Right cardiac atrium (tissue), 5 donors: ENCODE results near the gene CMSS1. TPM values are rescaled to one million over a fixed set of nuclear protein-coding genes. Genes with fewer than 3 reads are reported as not detected.

ENCODE experiments used
- ATAC-seq, 2 donors: fragments of 200-7000 bp; cut with Tn5 transposase; one replicate each; pipeline versions ENCODE4 v1.8.0 to v1.9.1; 2020; ENCODE audit warnings: moderate library complexity in 2 of 2, mild to moderate bottlenecking in 1 of 2
- DNase-seq, 3 donors: peaks; one replicate each; pipeline ENCODE4 v3.0.0-alpha.2; 2020
- H3K27ac ChIP-seq: one replicate; pipeline ENCODE4 v1.5.1; 2013; ENCODE audit warnings: mild to moderate bottlenecking, low read length, control low read depth, moderate library complexity
- H3K27me3 ChIP-seq: one replicate; pipeline ENCODE4 v1.6.1; 2013; ENCODE audit not compliant: control insufficient read depth, insufficient read depth
- H3K4me1 ChIP-seq: one replicate; pipeline ENCODE4 v1.6.1; 2013; ENCODE audit warnings: low read length; ENCODE audit not compliant: control insufficient read depth, insufficient read depth
- H3K4me3 ChIP-seq: one replicate; pipeline ENCODE4 v1.5.1; 2013; ENCODE audit warnings: low read length, control low read depth
- H3K9me3 ChIP-seq: one replicate; pipeline ENCODE4 v1.6.1; 2013; ENCODE audit warnings: low read length; ENCODE audit not compliant: control insufficient read depth
- WGBS: extraction: QIAGEN DNeasy Blood & Tissue Kit; methylation state at CpG from one replicate; pipeline ENCODE4 v1.1.7; 2013; 5-methylcytosine and 5-hydroxymethylcytosine counted together
- intact Hi-C, 4 donors: fragments of 100-400 bp; cut with DNase I; formaldehyde crosslinking; loops; one replicate each; pipeline versions ENCODE4 v1.11.0 to v1.14.0; 2022 to 2023
- polyA plus RNA-seq: library from polyadenylated mRNA; stranded (reverse); fragments of 200-250 nt; gene quantifications from one replicate; pipeline ENCODE4 v1.2.3, GENCODE V29; 2013
- total RNA-seq, 4 donors: library from RNA; stranded (reverse); fragmentation: NEBNext Ultra II Directional; extraction: Animal tissue kit (Norgen Biotek cat#: 25700); gene quantifications; one replicate each; pipeline ENCODE4 v1.2.1, GENCODE V29; 2021
- donor health status: healthy with polysubstance abuse.
- donor health status: DM: no; HTN: yes; CAD: no.
- donor health status: DM: no; HTN: no; CAD: no.
- donor health status: DM: no; HTN: yes; CAD: no; lungs with severe emphysema.
- donor health status: DM: yes; HTN: yes; CAD: no.

The CMSS1 gene
- total and polyA plus RNA-seq, 5 donors, result 18.9 to 33.8 (median 26.6) TPM

- ATAC-seq, result no peak
- no peak overlapping the region for H3K4me3 ChIP-seq
- no peak for DNase-seq
- H3K27ac ChIP-seq, result no peak overlapping the region
- intact Hi-C loops, result no loop called here
- no peaks in the 10 kb centered on the region for H3K27me3 ChIP-seq
- H3K4me1 ChIP-seq, result peaks cover 9% of the 10 kb centered on the region
- no peaks in the 10 kb centered on the region for H3K9me3 ChIP-seq
These were observed 337.5 kb downstream of the CMSS1 start for GRCh38 chr3:100155128-100155527.

- no peak overlapping the region for H3K27ac ChIP-seq
- H3K9me3 ChIP-seq, result no peaks in the 10 kb centered on the region
- no peaks in the 10 kb centered on the region for H3K27me3 ChIP-seq
- DNase-seq (no peak), ATAC-seq (no peak)
- H3K4me1 ChIP-seq, result peaks cover 9% of the 10 kb centered on the region
- intact Hi-C loops, result no loop called here
- no peak overlapping the region for H3K4me3 ChIP-seq
These were observed 337.9 kb downstream of the CMSS1 start for GRCh38 chr3:100155590-100155989.

- intact Hi-C loops, result no loop called here
- DNase-seq (no peak), ATAC-seq (peak in 1 of 2 donors; percentile 31)
- peaks cover 2% of the 10 kb centered on the region for H3K4me1 ChIP-seq
- H3K27ac ChIP-seq, result peak overlapping the region; percentile 36
- 51% methylated on average over 2 of the region's 2 CpGs for whole genome bisulfite sequencing
- no peaks in the 10 kb centered on the region for H3K27me3 ChIP-seq
- H3K9me3 ChIP-seq, result no peaks in the 10 kb centered on the region
- no peak overlapping the region for H3K4me3 ChIP-seq
These were observed 340.0 kb downstream of the CMSS1 start for GRCh38 chr3:100157685-100158084.

DNA sequence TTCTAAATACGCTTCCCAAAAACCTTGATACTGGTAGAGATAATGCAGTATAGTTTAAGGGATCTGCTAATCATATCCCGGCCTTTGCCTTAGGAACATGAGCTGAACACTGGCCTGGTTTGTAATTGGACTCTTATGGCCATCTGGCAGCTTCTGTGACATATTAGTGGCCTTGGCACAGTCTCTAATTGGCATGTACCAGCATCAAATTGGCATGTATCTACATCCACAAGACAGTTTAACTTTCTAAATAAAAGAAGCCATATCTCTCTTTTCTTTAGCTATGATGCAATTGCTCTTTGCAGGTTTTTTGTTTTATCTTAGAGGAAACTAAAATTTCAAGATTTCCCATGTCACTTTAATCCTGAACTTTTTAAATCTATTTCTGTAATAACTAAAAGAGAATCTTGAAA is 341.3 kb downstream of the CMSS1 start:
- no peak overlapping the region for H3K4me3 ChIP-seq
- DNase-seq (no peak), ATAC-seq (peak; percentile 53 to 80)
- H3K27me3 ChIP-seq, result no peaks in the 10 kb centered on the region
- no peaks in the 10 kb centered on the region for H3K9me3 ChIP-seq
- H3K4me1 ChIP-seq, result peaks cover 2% of the 10 kb centered on the region
- H3K27ac ChIP-seq, result peak overlapping the region; percentile 30
- intact Hi-C loops, result no loop called here
- 39% methylated on average over 2 of the region's 2 CpGs for WGBS

- H3K4me1 ChIP-seq, result peaks cover 2% of the 10 kb centered on the region
- no peaks in the 10 kb centered on the region for H3K27me3 ChIP-seq
- ATAC-seq (no peak), DNase-seq (no peak)
- H3K9me3 ChIP-seq, result no peaks in the 10 kb centered on the region
- intact Hi-C loops, result loop anchor here in 1 of 4 donors (10.0 kb wide), 1 partner anchor 95 kb away; no protein-coding TSS in a partner anchor
- H3K27ac ChIP-seq, result no peak overlapping the region
- no peak overlapping the region for H3K4me3 ChIP-seq
- WGBS, result 33% methylated on average over 4 of the region's 4 CpGs
These were observed 341.9 kb downstream of the CMSS1 start for GRCh38 chr3:100159331-100160153.

GRCh38 chr3:100160521-100160920 is 342.9 kb downstream of the CMSS1 start:
- DNase-seq (no peak), ATAC-seq (no peak)
- Histone ChIP-seq H3K4me3 (no peak overlapping the region), H3K9me3 (no peaks in the 10 kb centered on the region), H3K4me1 (peaks cover 2% of the 10 kb centered on the region), H3K27me3 (no peaks in the 10 kb centered on the region), H3K27ac (no peak overlapping the region)
- WGBS, result 80% methylated on average over 2 of the region's 2 CpGs
- intact Hi-C loops, result loop anchor here in 1 of 4 donors (10.0 kb wide), 1 partner anchor 94 kb away; no protein-coding TSS in a partner anchor

- H3K4me3 ChIP-seq, result no peak overlapping the region
- no peaks in the 10 kb centered on the region for H3K9me3 ChIP-seq
- no peaks in the 10 kb centered on the region for H3K27me3 ChIP-seq
- ATAC-seq (peak; percentile 36 to 70), DNase-seq (no peak)
- intact Hi-C loops, result loop anchor here in 1 of 4 donors (10.0 kb wide), 1 partner anchor 91 kb away; no protein-coding TSS in a partner anchor
- WGBS, result 48% methylated on average over 2 of the region's 2 CpGs
- H3K27ac ChIP-seq, result no peak overlapping the region
- H3K4me1 ChIP-seq, result peaks cover 4% of the 10 kb centered on the region
These were observed 346.1 kb downstream of the CMSS1 start for GRCh38 chr3:100163787-100164186.

DNA sequence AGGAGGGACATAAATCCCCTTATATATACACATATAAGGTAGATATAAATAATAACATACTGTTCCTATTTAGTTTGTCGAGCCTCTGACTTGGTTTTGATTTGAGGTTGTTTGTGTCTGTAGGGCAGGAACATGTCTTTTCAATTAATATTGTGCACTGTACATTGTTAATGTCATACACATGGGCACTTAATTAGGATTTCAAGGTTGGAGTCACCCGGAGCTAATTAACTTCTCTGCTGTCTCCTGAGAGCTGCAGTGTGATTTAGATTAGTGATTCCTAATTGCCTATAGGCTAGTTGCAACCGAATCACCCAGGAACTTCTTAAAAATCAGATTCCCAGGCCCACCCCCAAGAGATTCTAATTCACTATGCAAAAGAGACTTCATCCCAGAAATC is 347.1 kb downstream of the CMSS1 start:
- Histone ChIP-seq H3K4me3 (no peak overlapping the region), H3K27ac (no peak overlapping the region), H3K27me3 (no peaks in the 10 kb centered on the region), H3K9me3 (no peaks in the 10 kb centered on the region), H3K4me1 (peaks cover 4% of the 10 kb centered on the region)
- no peak for DNase-seq
- WGBS, result 74% methylated on average over 3 of the region's 3 CpGs
- ATAC-seq, result no peak
- intact Hi-C loops, result loop anchor here in 1 of 4 donors (10.0 kb wide), 1 partner anchor 90 kb away; no protein-coding TSS in a partner anchor

- DNase-seq (no peak), ATAC-seq (no peak)
- H3K27me3 ChIP-seq, result no peaks in the 10 kb centered on the region
- no peak overlapping the region for H3K4me3 ChIP-seq
- no peak overlapping the region for H3K27ac ChIP-seq
- no peaks in the 10 kb centered on the region for H3K9me3 ChIP-seq
- intact Hi-C loops, result loop anchor here in 1 of 4 donors (10.0 kb wide), 1 partner anchor 89 kb away; no protein-coding TSS in a partner anchor
- WGBS, result 90% methylated on average over 2 of the region's 2 CpGs
- peaks cover 1% of the 10 kb centered on the region for H3K4me1 ChIP-seq
These were observed 348.4 kb downstream of the CMSS1 start for GRCh38 chr3:100165926-100166550.

DNA sequence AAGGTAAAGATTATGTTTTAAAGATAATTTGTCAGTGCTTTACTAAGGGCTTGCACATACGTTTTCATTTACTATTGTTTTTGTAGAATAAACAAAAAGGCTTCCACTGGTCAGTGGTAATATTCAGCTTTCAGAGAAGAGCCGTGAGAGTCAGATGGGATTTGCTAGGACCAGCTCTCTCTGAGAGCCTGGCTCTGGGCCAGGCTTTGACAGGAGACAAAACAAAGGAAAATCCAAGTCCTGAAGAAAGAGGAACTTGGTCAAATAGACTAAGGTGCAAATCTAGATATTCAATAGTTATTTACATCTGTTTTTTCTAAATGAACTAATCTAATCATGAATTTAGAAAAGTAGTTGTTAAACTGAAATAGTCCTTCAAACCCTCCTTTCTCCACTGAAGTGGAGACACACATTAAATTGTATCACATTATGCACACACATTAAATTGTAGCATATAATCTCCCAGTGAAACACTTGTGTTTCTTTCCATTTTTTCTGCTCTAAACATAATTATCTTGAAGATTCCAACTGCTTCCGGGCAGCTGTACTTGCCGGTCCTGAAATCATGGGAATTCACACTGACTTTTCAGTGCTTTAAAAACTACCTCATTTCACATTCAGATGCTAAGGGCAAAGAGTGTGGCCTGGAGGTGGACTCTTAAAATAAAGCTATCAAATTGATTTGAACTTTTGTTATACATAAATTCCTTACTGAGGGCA is 351.7 kb downstream of the CMSS1 start:
- Histone ChIP-seq H3K27me3 (no peaks in the 10 kb centered on the region), H3K27ac (no peak overlapping the region), H3K9me3 (no peaks in the 10 kb centered on the region), H3K4me1 (peaks cover 1% of the 10 kb centered on the region), H3K4me3 (no peak overlapping the region)
- 25% methylated on average over 4 of the region's 4 CpGs for WGBS
- no peak for ATAC-seq
- intact Hi-C loops, result loop anchor here in 1 of 4 donors (10.0 kb wide), 1 partner anchor 85 kb away; no protein-coding TSS in a partner anchor
- DNase-seq, result peak in 2 of 3 donors; percentile 31 to 81

DNA sequence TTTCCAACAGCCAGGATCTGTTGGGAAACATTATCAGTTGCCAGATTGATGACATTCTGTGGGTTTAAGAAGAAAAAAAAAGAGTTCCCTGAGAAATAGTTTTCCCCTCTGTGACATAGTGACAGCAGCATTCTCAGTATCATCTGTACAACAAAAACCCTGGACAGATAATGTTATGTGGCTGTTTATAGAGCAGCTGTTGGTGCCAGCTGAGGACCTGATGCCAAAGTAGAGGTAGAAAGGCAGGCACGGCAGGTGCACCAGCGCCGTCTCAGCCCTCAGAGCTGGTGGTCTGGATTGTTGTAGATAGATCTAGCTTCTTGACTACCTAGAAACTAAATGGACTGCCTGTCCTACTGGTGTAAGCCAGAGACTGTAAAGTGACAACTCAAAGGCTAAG is 352.8 kb downstream of the CMSS1 start:
- Histone ChIP-seq H3K9me3 (no peaks in the 10 kb centered on the region), H3K4me3 (no peak overlapping the region), H3K27me3 (no peaks in the 10 kb centered on the region), H3K27ac (no peak overlapping the region), H3K4me1 (peaks cover 1% of the 10 kb centered on the region)
- DNase-seq (no peak), ATAC-seq (peak in 1 of 2 donors; percentile 24)
- WGBS, result 84% methylated on average over 3 of the region's 3 CpGs
- intact Hi-C loops, result no loop called here
